Activated B cell treated with CpG ODN at 0.5 μM for 24 hours (primary cell): Measurements from ENCODE around the gene JAK1. TPM values are rescaled to one million over a fixed set of nuclear protein-coding genes. Genes with fewer than 3 reads are reported as not detected.

ENCODE experiments used
- ATAC-seq: fragments of 200-7000 bp; cut with Tn5 transposase; one replicate; pipeline ENCODE4 v1.10.0; 2021; ENCODE audit warnings: low read depth, mild to moderate bottlenecking, moderate library complexity
- CTCF ChIA-PET: fragments of 350-600 bp; sonication (Branson Sonifier 250); formaldehyde crosslinking; loops from one replicate; lab custom pipeline; 2021; ENCODE audit warnings: antibody characterized with exemption; lab: Charles Lee
- POLR2A ChIA-PET: fragments of 350-600 bp; sonication (Branson Sonifier 250); formaldehyde crosslinking; loops from one replicate; lab custom pipeline; 2021; ENCODE audit warnings: antibody characterized with exemption; lab: Charles Lee
- DNase-seq: peaks from one replicate; pipeline ENCODE4 v3.0.0; 2022
- H3K27ac Mint-ChIP-seq: one replicate; pipeline ENCODE4 v1.8.0; 2020; ENCODE audit warnings: mixed read lengths
- H3K27me3 Mint-ChIP-seq: one replicate; pipeline ENCODE4 v1.8.0; 2021; ENCODE audit warnings: mixed read lengths
- H3K36me3 Mint-ChIP-seq: one replicate; pipeline ENCODE4 v1.8.0; 2021; ENCODE audit warnings: low read depth, mixed read lengths
- H3K4me1 Mint-ChIP-seq: one replicate; pipeline ENCODE4 v1.8.0; 2021; ENCODE audit warnings: mixed read lengths
- H3K4me3 Mint-ChIP-seq: one replicate; pipeline ENCODE4 v1.8.0; 2020; ENCODE audit warnings: mild to moderate bottlenecking, mixed read lengths
- H3K9me3 Mint-ChIP-seq: one replicate; pipeline ENCODE4 v1.8.0; 2020; ENCODE audit warnings: mixed read lengths
- intact Hi-C: fragments of 100-400 bp; cut with micrococcal nuclease; formaldehyde crosslinking; loops from one replicate; pipeline ENCODE4 v1.15.1; 2024
- total RNA-seq: library from RNA; stranded (reverse); gene quantifications from 2 replicates; pipeline ENCODE4 v1.2.3, GENCODE V29; 2022
- TF ChIP-seq, protein P1 (sequence below): fragments of 200-600 bp; IDR thresholded peaks from one replicate; pipeline ENCODE4 v1.8.0; 2022; ENCODE audit warnings: antibody characterized with exemption, mild to moderate bottlenecking

Gene JAK1
- total RNA-seq, 1 donor from 2014 or later = 215 TPM

DNA sequence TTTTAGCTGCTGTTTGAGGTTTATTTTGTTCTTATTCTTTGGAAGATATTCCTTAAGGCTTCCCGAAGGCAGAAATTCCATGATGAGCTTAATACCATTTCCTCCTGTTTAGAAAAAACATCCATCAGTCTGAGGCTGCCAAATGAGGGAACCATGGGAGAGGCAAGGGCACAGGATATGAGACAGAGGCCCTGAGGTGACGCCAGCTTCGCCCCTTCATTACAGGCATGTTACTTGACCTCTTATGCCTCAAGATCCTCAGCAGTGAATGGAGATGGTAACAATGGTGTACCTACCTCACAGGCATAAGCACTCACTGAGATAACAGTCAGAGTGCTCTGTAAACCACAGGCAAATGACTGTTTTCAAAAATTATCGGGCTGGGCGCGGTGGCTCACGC is 127.9 kb downstream of the JAK1 start:
- Mint-ChIP-seq H3K27ac (peak overlapping the region; percentile 7), H3K4me3 (no peak overlapping the region), H3K4me1 (peaks cover 21% of the 10 kb centered on the region), H3K9me3 (no peaks in the 10 kb centered on the region), H3K36me3 (peaks cover 91% of the 10 kb centered on the region), H3K27me3 (no peaks in the 10 kb centered on the region)
- ChIA-PET POLR2A (no interaction called here), CTCF (no interaction called here)
- intact Hi-C loops = no loop called here
- DNase-seq = no peak
- ATAC-seq = no peak
- TF ChIP-seq, protein P1, sequence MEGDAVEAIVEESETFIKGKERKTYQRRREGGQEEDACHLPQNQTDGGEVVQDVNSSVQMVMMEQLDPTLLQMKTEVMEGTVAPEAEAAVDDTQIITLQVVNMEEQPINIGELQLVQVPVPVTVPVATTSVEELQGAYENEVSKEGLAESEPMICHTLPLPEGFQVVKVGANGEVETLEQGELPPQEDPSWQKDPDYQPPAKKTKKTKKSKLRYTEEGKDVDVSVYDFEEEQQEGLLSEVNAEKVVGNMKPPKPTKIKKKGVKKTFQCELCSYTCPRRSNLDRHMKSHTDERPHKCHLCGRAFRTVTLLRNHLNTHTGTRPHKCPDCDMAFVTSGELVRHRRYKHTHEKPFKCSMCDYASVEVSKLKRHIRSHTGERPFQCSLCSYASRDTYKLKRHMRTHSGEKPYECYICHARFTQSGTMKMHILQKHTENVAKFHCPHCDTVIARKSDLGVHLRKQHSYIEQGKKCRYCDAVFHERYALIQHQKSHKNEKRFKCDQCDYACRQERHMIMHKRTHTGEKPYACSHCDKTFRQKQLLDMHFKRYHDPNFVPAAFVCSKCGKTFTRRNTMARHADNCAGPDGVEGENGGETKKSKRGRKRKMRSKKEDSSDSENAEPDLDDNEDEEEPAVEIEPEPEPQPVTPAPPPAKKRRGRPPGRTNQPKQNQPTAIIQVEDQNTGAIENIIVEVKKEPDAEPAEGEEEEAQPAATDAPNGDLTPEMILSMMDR = no peak

DNA sequence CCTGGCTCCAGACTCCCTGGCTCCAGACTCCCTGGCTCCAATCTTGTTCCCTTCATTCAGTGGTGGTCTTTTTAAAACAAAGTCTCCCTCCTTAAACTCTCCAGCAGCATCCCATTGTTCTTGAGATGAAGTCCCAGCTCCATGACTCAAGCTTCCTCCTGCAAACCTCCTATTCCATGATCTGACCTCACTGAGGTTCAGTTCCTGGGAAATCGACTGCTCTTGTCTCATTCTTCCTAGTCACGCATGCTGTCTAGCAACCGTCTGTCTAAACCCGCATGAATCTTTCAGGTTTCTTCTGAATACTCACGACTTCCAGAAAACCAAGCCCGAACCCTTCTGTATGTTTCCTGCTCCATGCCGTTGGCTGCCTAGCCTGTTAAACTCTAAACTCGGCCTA is 129.5 kb downstream of the JAK1 start:
- Mint-ChIP-seq H3K4me3 (no peak overlapping the region), H3K36me3 (peaks cover 93% of the 10 kb centered on the region), H3K9me3 (no peaks in the 10 kb centered on the region), H3K27me3 (no peaks in the 10 kb centered on the region), H3K4me1 (peaks cover 6% of the 10 kb centered on the region), H3K27ac (no peak overlapping the region)
- TF ChIP-seq, protein P1 = no peak
- ChIA-PET CTCF (no interaction called here), POLR2A (no interaction called here)
- intact Hi-C loops = no loop called here
- no peak for DNase-seq
- ATAC-seq = no peak

DNA sequence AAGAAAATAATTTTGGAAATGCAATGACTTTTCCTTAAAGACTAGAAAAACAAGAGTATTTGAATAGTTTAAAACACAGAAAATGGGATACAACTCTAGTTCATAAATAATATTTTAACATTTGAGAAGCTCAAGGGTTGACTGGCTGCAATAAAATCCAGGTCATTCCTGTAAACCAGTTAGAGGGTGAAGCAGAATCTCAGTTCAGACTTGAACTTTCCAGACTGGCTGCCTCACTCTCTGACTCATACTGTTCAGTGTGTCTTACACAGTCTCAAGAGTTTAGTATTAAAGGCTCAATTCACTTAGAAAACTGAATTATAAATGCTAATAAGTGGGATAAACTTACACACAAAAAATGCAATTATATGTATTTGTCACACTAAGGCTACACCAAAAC is 131.6 kb downstream of the JAK1 start:
- peaks cover under 1% of the 10 kb centered on the region for H3K4me1 Mint-ChIP-seq
- no peaks in the 10 kb centered on the region for H3K27me3 Mint-ChIP-seq
- intact Hi-C loops = no loop called here
- H3K9me3 Mint-ChIP-seq = no peaks in the 10 kb centered on the region
- peaks cover 83% of the 10 kb centered on the region for H3K36me3 Mint-ChIP-seq
- POLR2A ChIA-PET = no interaction called here
- CTCF ChIA-PET = no interaction called here
- H3K27ac Mint-ChIP-seq = no peak overlapping the region
- ATAC-seq (no peak), DNase-seq (no peak)
- no peak overlapping the region for H3K4me3 Mint-ChIP-seq
- TF ChIP-seq, protein P1 = no peak

DNA sequence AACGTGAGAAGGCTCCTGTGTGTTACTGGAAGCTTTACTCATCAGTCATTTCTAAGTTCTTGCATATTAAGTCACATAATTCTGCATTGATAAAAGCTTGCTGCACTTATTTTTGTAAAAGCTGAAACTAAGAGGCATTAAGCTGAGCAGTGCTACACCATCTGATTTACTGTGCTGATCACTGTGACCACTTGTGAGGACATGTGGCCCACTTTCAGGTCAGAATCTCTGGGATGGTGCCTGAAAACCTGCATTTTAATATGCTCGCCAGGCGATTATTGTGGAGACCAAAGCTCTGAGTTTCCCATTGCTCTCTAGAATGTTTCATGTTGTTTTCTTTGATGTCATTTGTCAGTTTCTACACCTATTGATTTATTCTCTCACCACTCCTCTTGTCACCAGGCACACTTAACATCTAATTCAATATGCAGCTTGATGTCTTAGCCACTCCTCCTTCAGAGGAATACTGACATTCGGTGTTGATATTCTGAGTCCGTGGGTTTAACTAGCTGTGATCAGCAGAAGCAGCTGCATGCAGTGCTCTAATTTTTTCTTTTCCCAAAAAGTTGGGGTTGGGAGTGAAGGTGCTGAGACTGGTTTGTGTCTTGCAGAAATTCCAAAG is 136.2 kb downstream of the JAK1 start:
- POLR2A ChIA-PET = interaction anchor here (0.5 to 0.6 kb wide), 2 partner anchors 23 to 188 kb away, joined by 3 read pairs; no protein-coding TSS in a partner anchor
- ATAC-seq = no peak
- Mint-ChIP-seq H3K9me3 (no peaks in the 10 kb centered on the region), H3K4me3 (no peak overlapping the region), H3K36me3 (peaks cover 42% of the 10 kb centered on the region), H3K27ac (peak overlapping the region; percentile 5), H3K27me3 (no peaks in the 10 kb centered on the region), H3K4me1 (peaks cover 26% of the 10 kb centered on the region)
- intact Hi-C loops = no loop called here
- CTCF ChIA-PET = interaction anchor here (1.4 kb wide), 1 partner anchor 211 kb away, joined by 3 read pairs; no protein-coding TSS in a partner anchor
- TF ChIP-seq, protein P1 = no peak
- no peak for DNase-seq

GRCh38 chr1:64829411-64830029 is 136.8 kb downstream of the JAK1 start:
- CTCF ChIA-PET = interaction anchor here (1.4 kb wide), 1 partner anchor 211 kb away, joined by 3 read pairs; no protein-coding TSS in a partner anchor
- TF ChIP-seq, protein P1 = no peak
- peaks cover 26% of the 10 kb centered on the region for H3K4me1 Mint-ChIP-seq
- peaks cover 36% of the 10 kb centered on the region for H3K36me3 Mint-ChIP-seq
- DNase-seq (no peak), ATAC-seq (no peak)
- intact Hi-C loops = no loop called here
- H3K27me3 Mint-ChIP-seq = no peaks in the 10 kb centered on the region
- no peaks in the 10 kb centered on the region for H3K9me3 Mint-ChIP-seq
- POLR2A ChIA-PET = interaction anchor here (0.5 kb wide), 1 partner anchor 188 kb away, joined by 3 read pairs; no protein-coding TSS in a partner anchor
- H3K27ac Mint-ChIP-seq = peak overlapping the region; percentile 56
- no peak overlapping the region for H3K4me3 Mint-ChIP-seq
